ENCODE data around the gene MYH10.

Gene MYH10

GRCh38 chr17:8630227-8630801, at the start of gene MYH10:
Gene MYH10, minus strand, starts transcription at chr17:8630725. Its CDS starts 7,479 bp downstream, at chr17:8623246.
- Mint-ChIP-seq H3K27ac (ENCODE audit: low read depth) (no peak within 1 kb of the TSS), H3K9me3 (no peaks in the 10 kb centered on the region), H3K36me3 (ENCODE audit: insufficient read depth) (peaks cover 4% of the 10 kb centered on the region), H3K4me1 (peaks cover 10% of the 10 kb centered on the region), H3K4me3 (peak within 1 kb of the TSS; percentile 84), H3K27me3 (peaks cover 67% of the 10 kb centered on the region)
- ATAC-seq (replicated peaks; ENCODE audit: extremely low read depth, poor library complexity, severe bottlenecking) (peak; percentile 33), DNase-seq (ENCODE audit: low spot score in 2 of 2) (no peak)

- H3K4me1 Mint-ChIP-seq, result no peaks in the 10 kb centered on the region
- H3K4me3 Mint-ChIP-seq, result no peak overlapping the region
- no peaks in the 10 kb centered on the region for H3K9me3 Mint-ChIP-seq
- ATAC-seq (replicated peaks; ENCODE audit: extremely low read depth, poor library complexity, severe bottlenecking) (no peak), DNase-seq (ENCODE audit: low spot score in 2 of 2) (no peak)
- peaks cover 47% of the 10 kb centered on the region for H3K27me3 Mint-ChIP-seq
- H3K36me3 Mint-ChIP-seq (ENCODE audit: insufficient read depth), result no peaks in the 10 kb centered on the region
- H3K27ac Mint-ChIP-seq (ENCODE audit: low read depth), result no peak overlapping the region
Measured at GRCh38 chr17:8679126-8679525, 48.6 kb upstream of the MYH10 start.

GRCh38 chr17:8675306-8675705, 44.8 kb upstream of the MYH10 start:
- no peak for ATAC-seq (replicated peaks; ENCODE audit: extremely low read depth, poor library complexity, severe bottlenecking)
- H3K27ac Mint-ChIP-seq (ENCODE audit: low read depth), result no peak overlapping the region
- no peaks in the 10 kb centered on the region for H3K4me1 Mint-ChIP-seq
- no peaks in the 10 kb centered on the region for H3K9me3 Mint-ChIP-seq
- peaks cover 42% of the 10 kb centered on the region for H3K27me3 Mint-ChIP-seq
- H3K36me3 Mint-ChIP-seq (ENCODE audit: insufficient read depth), result no peaks in the 10 kb centered on the region
- no peak for DNase-seq (ENCODE audit: low spot score in 2 of 2)
- H3K4me3 Mint-ChIP-seq, result no peak overlapping the region

DNA sequence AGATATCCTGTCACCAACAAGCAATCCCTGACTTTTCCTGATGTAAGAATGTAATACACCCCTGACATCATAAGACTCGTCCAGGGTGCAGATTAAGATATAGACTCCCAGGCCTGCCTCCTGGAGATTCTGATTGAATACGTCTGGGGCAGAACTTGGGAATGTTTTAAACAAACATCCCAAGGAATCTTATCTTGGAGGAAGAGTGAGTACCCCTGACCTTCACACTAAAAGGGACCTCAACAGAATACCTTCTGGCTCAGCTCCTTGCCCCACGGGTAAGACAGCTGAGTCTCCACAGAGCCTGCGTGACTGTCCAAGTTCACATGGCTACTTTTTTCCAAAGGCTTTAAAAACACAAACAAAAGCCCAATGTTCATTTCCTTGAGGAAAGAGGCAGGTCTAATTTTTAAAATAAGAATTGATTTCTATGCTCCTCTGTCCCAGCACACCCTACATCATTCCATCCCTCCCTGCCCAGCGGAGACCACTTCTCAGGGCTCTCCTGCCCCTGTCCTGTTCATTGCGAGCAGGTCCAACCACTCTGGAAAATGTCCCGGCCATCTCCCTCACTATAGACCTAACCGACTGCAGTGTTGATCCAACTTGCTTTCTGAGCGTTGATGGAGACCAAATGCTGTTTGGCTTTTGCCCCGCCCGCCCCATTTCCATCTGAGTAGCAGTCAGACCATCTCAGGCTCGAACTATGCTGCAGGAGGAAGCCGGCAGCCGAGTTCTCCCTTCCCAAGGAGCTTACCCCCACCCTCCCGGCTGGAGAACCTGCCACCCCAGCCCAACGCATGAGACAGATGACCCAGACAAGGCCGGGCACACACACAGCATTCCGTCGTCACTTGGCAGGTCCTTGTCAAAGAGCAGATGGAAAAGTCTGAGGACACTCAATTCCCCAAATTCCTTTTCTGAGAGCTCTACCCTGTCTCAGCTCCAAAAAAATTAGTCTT, 44.1 kb upstream of the MYH10 start:
- H3K9me3 Mint-ChIP-seq, result no peaks in the 10 kb centered on the region
- ATAC-seq (replicated peaks; ENCODE audit: extremely low read depth, poor library complexity, severe bottlenecking), result no peak
- H3K27me3 Mint-ChIP-seq, result peaks cover 38% of the 10 kb centered on the region
- no peak for DNase-seq (ENCODE audit: low spot score in 2 of 2)
- H3K4me3 Mint-ChIP-seq, result no peak overlapping the region
- no peak overlapping the region for H3K27ac Mint-ChIP-seq (ENCODE audit: low read depth)
- no peaks in the 10 kb centered on the region for H3K4me1 Mint-ChIP-seq
- H3K36me3 Mint-ChIP-seq (ENCODE audit: insufficient read depth), result no peaks in the 10 kb centered on the region

- Mint-ChIP-seq H3K9me3 (no peaks in the 10 kb centered on the region), H3K27ac (ENCODE audit: low read depth) (no peak overlapping the region), H3K4me3 (no peak overlapping the region), H3K4me1 (no peaks in the 10 kb centered on the region), H3K27me3 (peaks cover 28% of the 10 kb centered on the region), H3K36me3 (ENCODE audit: insufficient read depth) (no peaks in the 10 kb centered on the region)
- DNase-seq (ENCODE audit: low spot score in 2 of 2), result no peak
- no peak for ATAC-seq (replicated peaks; ENCODE audit: extremely low read depth, poor library complexity, severe bottlenecking)
Measured at GRCh38 chr17:8673612-8674011, 43.1 kb upstream of the MYH10 start.

DNA sequence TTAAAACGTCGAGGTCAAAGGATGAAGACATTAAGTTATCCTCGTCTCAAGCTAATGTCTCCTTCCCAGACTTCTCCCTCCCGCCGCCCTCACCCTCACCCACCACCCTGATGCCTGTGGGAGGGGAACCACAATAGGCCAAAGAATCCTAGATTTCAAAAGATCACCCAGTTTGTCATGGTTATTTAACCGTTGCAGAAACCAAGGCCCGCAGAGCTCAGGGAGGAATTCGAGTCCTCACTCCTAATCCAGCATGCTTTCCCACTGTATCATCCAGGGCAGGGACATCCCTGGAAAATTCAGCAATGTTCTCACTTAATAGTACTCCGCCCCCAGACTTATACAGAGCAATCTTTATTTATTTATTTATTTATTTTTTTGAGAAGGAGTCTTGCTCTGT, 41.8 kb upstream of the MYH10 start:
- Mint-ChIP-seq H3K4me3 (no peak overlapping the region), H3K9me3 (no peaks in the 10 kb centered on the region), H3K4me1 (no peaks in the 10 kb centered on the region), H3K27me3 (peaks cover 22% of the 10 kb centered on the region), H3K36me3 (ENCODE audit: insufficient read depth) (no peaks in the 10 kb centered on the region), H3K27ac (ENCODE audit: low read depth) (no peak overlapping the region)
- ATAC-seq (replicated peaks; ENCODE audit: extremely low read depth, poor library complexity, severe bottlenecking), result no peak
- no peak for DNase-seq (ENCODE audit: low spot score in 2 of 2)

DNA sequence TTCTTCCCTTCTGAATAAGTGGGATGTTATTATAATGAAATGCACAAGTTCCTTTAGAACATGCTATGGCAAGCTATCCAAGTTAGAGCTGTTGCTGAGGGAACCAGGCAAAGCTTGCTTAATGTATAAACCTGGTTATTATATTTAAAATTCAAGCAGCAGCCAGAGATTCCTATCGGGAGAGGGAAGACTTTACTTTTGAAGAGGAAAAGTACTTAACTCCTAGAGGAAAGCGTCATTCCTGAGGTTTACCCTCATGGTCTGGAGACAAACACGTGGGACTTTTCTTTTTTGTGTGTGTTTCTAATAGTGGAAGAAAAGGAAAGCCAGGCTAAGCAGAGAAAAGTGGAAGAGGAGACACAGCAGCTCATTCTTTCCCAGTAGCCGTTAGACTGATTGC, 39.9 kb upstream of the MYH10 start:
- Mint-ChIP-seq H3K36me3 (ENCODE audit: insufficient read depth) (no peaks in the 10 kb centered on the region), H3K9me3 (no peaks in the 10 kb centered on the region), H3K4me1 (no peaks in the 10 kb centered on the region), H3K27me3 (peaks cover 38% of the 10 kb centered on the region), H3K27ac (ENCODE audit: low read depth) (no peak overlapping the region), H3K4me3 (no peak overlapping the region)
- DNase-seq (ENCODE audit: low spot score in 2 of 2) (no peak), ATAC-seq (replicated peaks; ENCODE audit: extremely low read depth, poor library complexity, severe bottlenecking) (no peak)

DNA sequence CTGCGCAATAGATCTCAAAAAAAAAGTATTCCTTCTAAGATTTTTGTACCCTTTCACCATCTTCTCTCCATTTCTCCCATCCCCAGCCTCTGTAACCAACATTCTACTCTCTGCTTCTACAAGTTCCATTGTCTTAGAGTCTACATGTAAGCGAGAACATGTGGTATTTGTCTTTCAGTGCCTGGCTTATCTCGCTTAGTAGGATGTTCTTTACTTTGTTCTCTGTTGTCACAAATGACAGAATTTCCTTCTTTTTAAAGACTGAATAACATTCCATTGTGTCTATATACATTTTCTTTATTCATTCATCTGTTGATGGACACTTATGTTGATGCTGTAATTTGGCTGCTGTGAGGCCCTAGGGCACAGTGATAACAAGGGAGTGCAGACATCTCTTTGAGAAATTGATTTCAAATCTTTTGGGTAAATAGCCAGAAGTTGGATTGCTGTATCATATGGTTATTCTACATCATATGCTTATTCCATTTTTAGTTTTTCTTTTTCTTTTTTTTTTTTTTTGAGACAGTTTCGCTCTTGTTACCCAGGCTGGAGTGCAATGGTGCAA, 37.7 kb upstream of the MYH10 start:
- ATAC-seq (replicated peaks; ENCODE audit: extremely low read depth, poor library complexity, severe bottlenecking), result no peak
- Mint-ChIP-seq H3K27me3 (peaks cover 33% of the 10 kb centered on the region), H3K4me3 (no peak overlapping the region), H3K4me1 (no peaks in the 10 kb centered on the region), H3K27ac (ENCODE audit: low read depth) (no peak overlapping the region), H3K9me3 (no peaks in the 10 kb centered on the region), H3K36me3 (ENCODE audit: insufficient read depth) (no peaks in the 10 kb centered on the region)
- DNase-seq (ENCODE audit: low spot score in 2 of 2), result no peak

GRCh38 chr17:8667421-8667820, 36.9 kb upstream of the MYH10 start:
- Mint-ChIP-seq H3K27ac (ENCODE audit: low read depth) (no peak overlapping the region), H3K36me3 (ENCODE audit: insufficient read depth) (no peaks in the 10 kb centered on the region), H3K27me3 (peaks cover 33% of the 10 kb centered on the region), H3K9me3 (no peaks in the 10 kb centered on the region), H3K4me3 (no peak overlapping the region), H3K4me1 (no peaks in the 10 kb centered on the region)
- no peak for DNase-seq (ENCODE audit: low spot score in 2 of 2)
- no peak for ATAC-seq (replicated peaks; ENCODE audit: extremely low read depth, poor library complexity, severe bottlenecking)

DNA sequence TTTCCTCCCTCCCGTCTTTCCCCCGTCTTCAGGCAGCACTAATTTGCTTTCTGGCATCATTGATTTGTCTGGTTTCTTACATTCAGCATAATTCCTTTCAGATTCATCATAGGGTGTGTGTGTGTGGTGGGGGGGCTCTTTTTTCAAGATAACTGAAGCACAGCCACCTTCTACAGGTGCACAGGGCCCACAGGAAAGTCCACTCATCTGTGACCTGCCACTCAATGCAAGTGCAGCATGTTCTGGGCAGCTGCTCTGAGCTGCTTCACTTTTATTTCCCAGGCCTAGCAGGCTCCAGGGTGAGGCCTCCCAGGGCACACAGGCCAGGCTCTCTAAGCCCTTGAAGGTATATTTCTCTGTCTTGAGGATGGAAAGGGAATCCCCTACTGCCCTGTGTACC, 35.2 kb upstream of the MYH10 start:
- ATAC-seq (replicated peaks; ENCODE audit: extremely low read depth, poor library complexity, severe bottlenecking) (no peak), DNase-seq (ENCODE audit: low spot score in 2 of 2) (no peak)
- Mint-ChIP-seq H3K27me3 (peaks cover 39% of the 10 kb centered on the region), H3K4me1 (no peaks in the 10 kb centered on the region), H3K4me3 (no peak overlapping the region), H3K9me3 (no peaks in the 10 kb centered on the region), H3K36me3 (ENCODE audit: insufficient read depth) (no peaks in the 10 kb centered on the region), H3K27ac (ENCODE audit: low read depth) (no peak overlapping the region)

- DNase-seq (ENCODE audit: low spot score in 2 of 2), result no peak
- Mint-ChIP-seq H3K4me3 (no peak overlapping the region), H3K36me3 (ENCODE audit: insufficient read depth) (no peaks in the 10 kb centered on the region), H3K9me3 (no peaks in the 10 kb centered on the region), H3K4me1 (no peaks in the 10 kb centered on the region), H3K27ac (ENCODE audit: low read depth) (no peak overlapping the region), H3K27me3 (peaks cover 32% of the 10 kb centered on the region)
- ATAC-seq (replicated peaks; ENCODE audit: extremely low read depth, poor library complexity, severe bottlenecking), result no peak
Measured at GRCh38 chr17:8664456-8665126, 34.1 kb upstream of the MYH10 start.

DNA sequence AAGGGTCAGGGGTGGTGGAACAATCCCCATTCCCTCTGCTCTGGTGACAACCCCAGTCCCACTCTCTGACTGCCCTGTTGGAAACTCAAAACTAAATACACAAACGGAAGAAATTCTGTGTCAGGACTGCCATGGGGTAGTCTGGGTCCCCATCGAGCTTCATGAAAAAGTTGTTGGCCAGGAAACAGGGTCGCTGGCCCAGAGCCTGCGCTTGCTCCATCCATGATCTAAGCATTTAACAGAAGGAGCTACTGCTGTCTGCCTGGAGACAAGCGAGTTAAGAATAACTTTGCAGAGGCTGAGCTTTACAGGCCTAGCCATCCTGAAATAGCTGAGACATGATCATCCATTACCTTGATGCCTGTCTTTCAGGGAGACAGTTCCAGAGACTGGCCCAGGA, 32.4 kb upstream of the MYH10 start:
- ATAC-seq (replicated peaks; ENCODE audit: extremely low read depth, poor library complexity, severe bottlenecking) (no peak), DNase-seq (ENCODE audit: low spot score in 2 of 2) (no peak)
- H3K4me3 Mint-ChIP-seq, result no peak overlapping the region
- H3K36me3 Mint-ChIP-seq (ENCODE audit: insufficient read depth), result no peaks in the 10 kb centered on the region
- peaks cover 32% of the 10 kb centered on the region for H3K27me3 Mint-ChIP-seq
- H3K27ac Mint-ChIP-seq (ENCODE audit: low read depth), result no peak overlapping the region
- H3K4me1 Mint-ChIP-seq, result no peaks in the 10 kb centered on the region
- no peaks in the 10 kb centered on the region for H3K9me3 Mint-ChIP-seq

Measured in central memory CD8-positive, alpha-beta T cell (primary cell).